Measurements from ENCODE around the gene FOXO3.
"Not testable (repeated sequence)": the region's sequence is repeated elsewhere in the genome, so short reads cannot be mapped to it uniquely, and the experiment has no call there.

Gene FOXO3

GRCh38 chr6:108560463-108561308 is at the start of gene FOXO3:
Gene FOXO3 (plus strand): TSS chr6:108560917. CDS start chr6:108561209, 292 bp downstream.
- peak; percentile 36 to 48 for DNase-seq

DNA sequence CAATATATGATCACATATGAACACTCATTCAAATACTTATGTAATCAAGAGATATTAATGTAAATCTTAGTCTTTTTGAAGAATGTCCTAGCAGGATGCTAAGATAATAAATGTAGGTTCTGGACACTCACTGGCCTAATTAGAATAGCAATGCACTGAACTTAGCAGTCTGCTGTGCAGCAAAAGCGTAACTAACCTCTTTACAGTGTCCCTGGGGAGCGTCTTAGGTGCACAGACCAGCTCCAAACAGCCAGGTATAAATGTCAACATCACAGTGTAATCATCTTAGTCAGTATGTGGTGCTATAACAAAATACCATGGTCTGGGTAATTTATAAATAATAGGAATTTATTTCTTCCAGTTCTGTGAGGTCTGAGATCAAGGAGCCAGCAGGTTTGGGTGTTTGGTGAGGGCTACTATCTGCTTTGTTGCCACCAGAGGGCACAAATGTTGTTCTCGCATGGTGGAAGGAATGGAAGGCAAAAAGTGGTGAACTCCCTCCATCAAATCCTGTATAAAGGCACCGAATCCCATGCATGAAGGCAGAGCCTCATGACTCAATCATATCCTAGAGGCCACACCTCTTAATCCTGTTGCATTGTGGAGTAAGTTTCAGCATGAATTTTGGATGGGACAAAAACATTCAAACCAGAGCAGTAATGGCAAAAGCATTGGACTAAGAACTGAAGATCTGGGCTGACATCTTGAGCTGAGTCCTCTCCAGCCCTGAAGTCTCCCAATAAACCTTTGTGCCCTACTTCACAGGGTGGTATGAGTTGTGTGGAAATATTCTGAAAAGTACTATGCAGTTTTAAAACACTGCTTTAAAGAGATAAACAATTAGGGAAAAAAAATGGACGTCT is 41.8 kb upstream of the FOXO3 start:
- no peak for DNase-seq

DNA sequence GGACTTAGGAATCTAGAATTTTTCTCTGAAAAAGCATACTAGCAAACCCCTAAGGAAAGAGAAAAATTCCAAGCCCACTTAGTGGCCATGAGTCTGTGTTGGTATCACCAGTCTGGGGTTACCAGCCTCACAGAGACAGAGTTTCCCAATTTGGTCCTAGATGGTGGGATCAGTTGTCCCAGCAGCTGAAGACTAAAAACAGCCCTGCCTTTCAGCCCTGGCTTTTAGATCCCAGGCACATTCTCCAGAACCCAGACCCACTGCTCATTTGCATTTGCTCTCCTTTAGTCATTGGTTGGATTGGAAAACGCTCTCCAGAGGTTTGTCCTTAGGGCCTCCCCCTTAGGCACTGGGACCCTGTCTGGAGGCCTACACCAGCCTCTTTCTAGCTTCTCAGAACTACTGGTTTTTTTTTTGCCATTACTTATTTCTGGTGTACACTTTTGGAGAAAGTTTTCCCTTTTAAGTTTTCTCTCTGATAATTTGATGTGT is 39.1 kb upstream of the FOXO3 start:
- no peak for DNase-seq

GRCh38 chr6:108523697-108524096 is 37.0 kb upstream of the FOXO3 start:
- no peak for DNase-seq

DNA sequence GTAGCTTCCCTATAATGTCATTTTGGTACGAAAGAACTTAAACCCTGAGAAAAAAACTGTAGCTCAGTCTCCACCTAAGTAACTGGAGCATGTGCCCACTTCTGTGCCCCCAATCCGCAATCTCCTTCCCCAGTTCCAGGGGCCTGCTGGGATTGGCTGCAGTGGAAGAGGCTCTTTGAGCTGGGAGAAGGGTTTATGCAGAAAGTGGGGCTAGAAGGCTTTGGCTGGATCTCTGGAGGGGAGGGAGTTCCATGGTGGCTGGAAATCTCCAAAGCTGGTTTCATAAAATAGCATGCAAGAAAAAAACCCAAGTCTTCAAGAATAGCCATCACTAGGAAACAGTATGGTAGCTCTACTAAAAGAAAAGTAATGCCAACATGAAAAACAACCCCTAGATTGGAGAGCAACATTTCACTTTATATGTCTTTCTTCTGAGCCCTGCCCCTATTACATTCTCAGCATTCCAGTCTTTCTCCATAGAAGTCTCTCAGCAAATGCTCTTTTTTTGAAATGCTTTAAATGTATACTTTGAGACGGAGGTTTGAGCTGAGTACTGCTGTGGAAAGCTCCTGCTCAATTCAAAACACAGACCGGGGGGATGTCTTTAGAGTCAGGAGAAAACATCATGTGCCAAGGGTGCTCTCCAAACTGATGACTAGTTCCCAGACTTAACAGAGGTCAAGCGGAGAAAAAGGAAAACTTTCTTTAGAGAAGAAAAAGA is 36.0 kb upstream of the FOXO3 start:
- no peak for DNase-seq

DNA sequence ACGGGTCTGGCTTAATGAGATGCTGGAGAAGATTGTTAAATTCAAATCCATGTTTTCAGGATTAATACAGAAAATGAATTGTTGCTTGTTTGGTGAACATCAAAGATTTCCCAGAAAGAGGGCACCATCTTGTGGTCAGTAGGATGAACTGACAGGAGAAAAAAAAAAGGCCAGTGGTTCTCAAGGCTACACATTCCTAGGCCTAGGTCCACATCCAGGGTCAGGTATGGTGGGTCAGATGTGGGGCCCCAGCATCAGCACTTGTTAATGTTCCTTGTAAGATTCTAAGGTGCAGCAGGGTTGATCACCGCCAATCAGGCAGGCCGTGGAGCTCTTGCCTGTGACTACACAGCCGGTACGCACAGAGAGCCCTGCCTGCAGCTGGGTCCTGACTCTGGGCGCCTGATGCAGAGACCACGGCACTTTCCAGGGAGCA is 34.0 kb upstream of the FOXO3 start:
- no peak for DNase-seq

- DNase-seq: no peak
These were observed 31.8 kb upstream of the FOXO3 start for GRCh38 chr6:108528878-108529277.

DNA sequence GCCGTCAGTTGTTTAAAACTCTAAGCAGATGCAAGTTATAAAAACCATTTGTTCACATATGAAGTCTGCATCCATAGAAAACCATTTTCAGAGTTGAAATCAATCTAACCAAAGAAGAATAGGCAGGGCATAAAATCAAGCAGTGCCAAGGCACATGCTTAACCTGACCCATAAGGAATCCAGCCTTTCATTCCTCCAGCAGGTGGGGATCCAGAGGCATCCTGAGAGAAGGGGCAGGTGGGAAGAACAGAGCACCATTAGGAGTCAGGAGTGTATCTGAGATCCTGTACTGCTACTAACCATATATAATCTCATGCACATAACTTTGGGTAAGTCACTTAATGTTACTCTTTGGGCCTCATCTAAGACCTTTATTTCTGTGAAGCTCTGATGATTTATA is 29.4 kb upstream of the FOXO3 start:
- DNase-seq: no peak

- DNase-seq: no peak
These were observed 25.5 kb upstream of the FOXO3 start for GRCh38 chr6:108535114-108535742.

DNA sequence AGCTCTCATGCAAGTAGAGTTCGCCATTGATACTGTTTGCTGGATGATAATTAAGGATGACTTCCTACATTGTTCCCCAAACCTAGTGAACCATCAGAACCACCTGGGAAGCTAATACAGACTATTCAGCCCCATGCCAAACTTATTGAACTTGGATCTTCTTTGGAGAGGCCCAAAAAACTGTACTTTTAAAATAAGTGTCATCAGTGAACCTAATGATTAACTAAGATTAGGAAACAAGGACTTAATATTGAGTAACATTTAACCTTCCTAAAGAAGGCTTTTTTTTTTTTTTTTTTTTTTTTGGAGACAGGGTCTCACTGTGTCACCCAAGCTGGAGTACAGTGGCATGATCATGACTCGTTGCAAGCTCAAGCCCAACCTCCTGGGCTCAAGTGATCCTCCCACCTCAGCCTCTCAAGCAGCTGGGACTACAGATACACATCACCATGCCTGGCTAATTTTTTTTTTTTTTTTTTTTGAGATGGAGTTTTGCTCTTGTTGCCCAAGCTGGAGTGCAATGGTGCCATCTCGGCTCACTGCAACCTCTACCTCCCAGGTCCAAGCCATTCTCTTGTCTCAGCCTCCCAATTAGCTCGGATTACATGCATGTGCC is 24.7 kb upstream of the FOXO3 start:
- not testable (repeated sequence) for DNase-seq

DNA sequence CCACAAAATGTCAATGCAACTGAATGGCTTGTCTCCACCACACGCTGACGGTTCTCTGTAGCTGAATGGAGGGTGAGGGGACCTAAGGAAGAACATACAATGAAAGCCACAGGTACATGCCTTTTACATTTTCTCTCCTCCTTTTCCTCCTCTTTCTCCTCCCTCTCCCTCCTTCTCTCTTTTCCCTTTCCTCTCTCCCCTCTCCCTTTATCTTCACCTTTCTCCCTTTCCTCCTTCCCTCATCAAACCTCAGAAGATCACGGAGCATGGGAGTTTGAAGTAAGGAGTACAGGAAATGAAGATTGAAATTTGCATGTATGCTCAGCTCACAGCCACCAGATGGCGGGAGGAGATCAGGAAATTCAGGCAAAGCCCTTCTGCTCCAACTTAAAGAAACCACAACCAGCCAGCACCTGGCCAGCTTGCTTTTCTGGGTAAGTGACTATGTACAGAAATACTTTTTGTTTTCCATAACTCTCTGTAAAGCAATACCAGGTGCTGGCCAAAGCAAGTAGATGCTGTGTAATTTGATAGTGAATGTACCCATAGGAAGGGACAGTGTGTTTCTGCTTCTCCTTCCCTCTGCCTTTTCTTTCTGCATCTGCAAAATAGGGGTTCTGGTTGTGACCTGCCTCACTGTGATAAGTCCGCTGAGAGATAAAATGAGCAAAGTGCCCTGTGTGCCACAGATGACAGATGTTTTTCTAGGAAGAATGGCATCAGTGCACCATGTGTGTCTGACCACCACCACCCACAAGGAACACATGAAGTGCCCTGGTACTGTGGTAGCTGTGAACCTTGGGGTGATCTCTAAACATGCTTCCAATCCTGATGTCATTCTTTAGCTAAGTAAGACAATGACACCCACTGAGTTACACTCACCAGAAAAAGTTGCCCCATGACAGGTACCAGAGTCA is 18.6 kb upstream of the FOXO3 start:
- DNase-seq: peak; percentile 44 to 60

- DNase-seq: no peak
These were observed 17.4 kb upstream of the FOXO3 start for GRCh38 chr6:108543175-108543940.

DNA sequence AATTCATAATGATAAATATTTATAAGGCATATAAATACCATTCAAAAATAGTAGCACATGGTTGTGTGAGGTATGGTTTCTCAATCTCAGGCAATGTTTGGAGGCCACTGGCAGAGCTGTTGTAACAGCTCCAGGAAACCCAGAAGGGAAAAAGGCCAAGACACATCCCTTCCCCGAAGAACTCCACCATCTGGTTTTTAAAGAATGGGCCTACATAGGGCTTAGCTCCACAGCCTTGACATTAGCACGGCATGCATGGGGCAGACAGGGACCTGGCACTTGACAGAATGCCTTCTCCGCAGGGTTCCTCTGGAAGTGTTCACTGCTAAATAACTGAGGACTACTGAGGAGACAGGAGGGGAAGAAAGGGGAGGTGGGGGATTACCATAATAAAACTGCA is 16.1 kb upstream of the FOXO3 start:
- no peak for DNase-seq

DNA sequence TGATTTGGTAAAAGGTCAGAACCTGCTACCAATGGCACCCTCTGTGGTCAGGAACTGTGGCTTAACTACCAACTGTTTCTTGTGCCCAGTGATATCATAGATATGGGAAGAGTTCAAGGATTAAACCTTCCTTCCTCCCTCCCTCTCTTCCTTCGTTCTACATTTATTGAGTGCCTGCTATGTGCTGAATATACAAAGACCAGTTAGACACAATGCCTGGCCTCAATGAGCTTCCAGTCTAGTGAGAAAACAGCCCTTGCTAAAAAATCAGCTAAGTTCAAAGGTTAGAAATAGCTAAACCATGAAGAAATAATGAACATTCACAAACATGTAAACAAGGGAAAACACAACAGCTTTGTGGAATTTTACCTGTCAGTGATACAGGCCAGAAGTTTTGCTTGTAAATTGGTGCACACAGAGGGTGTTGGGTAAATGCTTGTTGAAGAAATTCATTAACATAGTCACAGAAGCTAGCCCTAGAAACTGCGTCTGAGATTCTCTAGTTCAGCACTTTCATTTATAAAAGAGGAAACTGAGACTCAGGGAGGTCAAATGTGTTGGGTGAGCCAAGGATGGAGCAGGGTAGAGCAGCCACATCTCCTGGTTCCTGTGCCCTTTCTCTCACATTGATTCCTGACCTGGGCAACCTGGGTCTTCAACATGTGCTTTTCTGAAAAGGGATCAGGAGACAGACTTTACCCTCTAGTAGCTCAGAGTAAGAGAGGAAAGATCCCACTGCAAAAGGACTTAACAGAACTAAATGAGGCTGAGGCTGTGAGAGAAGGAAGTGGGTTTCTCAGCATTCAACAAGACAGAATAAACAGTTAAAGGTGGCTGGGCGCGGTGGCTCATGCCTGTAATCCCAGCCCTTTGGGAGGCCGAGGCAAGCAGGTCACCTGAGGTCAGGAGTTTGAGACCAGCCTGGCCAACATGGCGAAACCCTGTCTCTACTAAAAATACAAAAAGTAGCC is 14.4 kb upstream of the FOXO3 start:
- no peak for DNase-seq

- no peak for DNase-seq
These were observed 11.5 kb upstream of the FOXO3 start for GRCh38 chr6:108549241-108549640.

DNA sequence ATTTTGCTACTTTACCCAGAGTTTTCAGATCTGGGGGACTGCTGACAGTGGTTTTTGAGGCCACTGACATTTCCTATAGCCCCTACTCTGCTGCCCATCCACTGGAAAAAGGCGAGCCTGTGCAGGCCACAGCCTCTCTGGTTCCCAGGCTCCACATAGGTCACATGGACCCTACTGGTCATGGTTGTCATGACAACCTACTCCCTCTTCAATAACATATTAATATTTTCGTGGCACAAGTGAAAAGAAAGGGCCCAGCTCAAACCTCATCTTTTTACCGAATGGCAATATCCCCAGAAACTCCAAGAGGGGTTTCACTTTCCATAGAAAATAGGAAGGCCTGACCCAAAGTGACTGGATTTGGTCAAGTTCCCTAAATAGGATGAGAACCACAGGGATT is 11.0 kb upstream of the FOXO3 start:
- DNase-seq: no peak

DNA sequence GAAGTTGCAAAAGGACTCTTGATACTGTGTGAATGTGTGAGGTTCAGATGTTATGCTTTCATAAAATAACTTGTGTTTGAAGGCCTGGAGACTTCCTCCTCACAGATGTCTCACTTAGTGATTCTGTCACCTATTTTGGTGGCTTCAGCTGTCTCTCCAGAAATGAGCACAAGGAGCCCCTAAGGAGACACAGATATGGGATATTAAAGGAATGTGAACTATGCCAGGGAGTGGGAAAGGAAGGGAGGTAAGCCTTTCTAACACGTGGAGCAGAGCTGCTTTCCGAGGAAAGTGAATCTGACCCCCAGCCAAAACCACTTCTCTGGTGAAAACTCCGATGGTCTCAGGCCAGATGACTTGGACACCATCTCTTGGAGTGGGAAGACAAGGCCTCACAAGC is 10.5 kb upstream of the FOXO3 start:
- DNase-seq: no peak

GRCh38 chr6:108555399-108556052 is 5.2 kb upstream of the FOXO3 start:
- DNase-seq: no peak

Data from stimulated activated CD4-positive, alpha-beta T cell treated with anti-CD3 and anti-CD28 coated beads, Interleukin-2, amount 100 ng/mL, for 48 hours (primary cell).